Lower leg skin (tissue), 4 donors: ENCODE data around the gene CHST15. TPM values are rescaled to one million over a fixed set of nuclear protein-coding genes. Genes with fewer than 3 reads are reported as not detected.

Experiments
- DNase-seq, 2 donors: peaks; one replicate each; pipeline ENCODE4 v3.0.0-alpha.2; 2019; ENCODE audit warnings: low spot score in 2 of 2
- H3K4me3 ChIP-seq: fragments of 200-600 bp; sonication (generic); 2 replicates; pipeline ENCODE4 v1.5.1; 2017; ENCODE audit warnings: mild to moderate bottlenecking, low read depth; ENCODE audit not compliant: poor library complexity, severe bottlenecking
- CTCF ChIP-seq, 3 donors: fragments of 450-650 bp; IDR thresholded peaks; one replicate each; pipeline ENCODE4 v1.5.1; 2016; ENCODE audit warnings: antibody characterized with exemption in 3 of 3, mild to moderate bottlenecking in 3 of 3, moderate library complexity in 2 of 3
- POLR2A ChIP-seq, 2 donors: fragments of 450-650 bp; IDR thresholded peaks; one replicate each; pipeline ENCODE4 v1.6.1; 2016 to 2017; ENCODE audit warnings: antibody characterized with exemption in 2 of 2, mild to moderate bottlenecking in 1 of 2, moderate library complexity in 1 of 2
- WGBS, 2 donors: methylation state at CpG; one replicate each; pipeline ENCODE4 v1.1.5; 2018; 5-methylcytosine and 5-hydroxymethylcytosine counted together
- intact Hi-C: fragments of 100-400 bp; cut with DNase I; formaldehyde crosslinking; loops from one replicate; pipeline ENCODE4 v1.15.0; 2023; ENCODE audit warnings: low total_unique reads
- total RNA-seq, 4 donors: library from RNA; depleted of rRNA; stranded (reverse); fragments of >200 nt; gene quantifications; one replicate each; pipeline ENCODE4 v1.1.0, GENCODE V29; 2016

CHST15 gene
- total RNA-seq, 4 donors from 2014 or later, result 17.6 to 29.8 (median 19.4) TPM

- intact Hi-C loops, result no loop called here
- 86 to 94% methylated on average over 16 of the region's 16 CpGs for WGBS, 2 donors
- H3K4me3 ChIP-seq, result no peak overlapping the region
- DNase-seq, result no peak
- TF ChIP-seq CTCF (IDR thresholded peaks at IDR 0.05), result no peak
- no peak for TF ChIP-seq POLR2A (IDR thresholded peaks at IDR 0.05)
These were observed 84.0 kb downstream of the CHST15 start for GRCh38 chr10:124009231-124010015.

DNA sequence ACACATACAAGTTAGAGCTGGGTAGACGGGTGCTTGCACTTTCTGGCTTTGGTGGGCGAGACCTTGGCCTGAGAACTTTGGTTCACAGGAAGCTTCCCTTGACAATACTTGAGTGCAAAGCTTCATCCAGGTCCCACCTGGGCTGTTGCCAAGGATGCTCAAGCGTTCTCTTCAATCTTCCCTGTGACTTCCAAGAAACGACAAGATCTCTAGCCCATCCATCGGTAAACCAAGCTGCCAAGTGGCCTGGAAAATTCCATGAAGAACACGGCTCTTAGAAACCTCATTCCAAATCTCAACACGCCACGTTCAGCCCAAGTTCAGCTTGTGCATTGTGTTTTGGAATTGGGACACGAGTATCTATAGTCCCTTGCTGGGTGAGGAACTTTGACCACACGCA is 84.7 kb downstream of the CHST15 start:
- H3K4me3 ChIP-seq, result no peak overlapping the region
- intact Hi-C loops, result no loop called here
- DNase-seq, result no peak
- TF ChIP-seq POLR2A (IDR thresholded peaks at IDR 0.05) (no peak), CTCF (IDR thresholded peaks at IDR 0.05) (no peak)
- 84 to 88% methylated on average over 10 of the region's 10 CpGs for WGBS, 2 donors

GRCh38 chr10:124008187-124008586 is 85.2 kb downstream of the CHST15 start:
- intact Hi-C loops, result no loop called here
- no peak for DNase-seq
- no peak overlapping the region for H3K4me3 ChIP-seq
- TF ChIP-seq POLR2A (IDR thresholded peaks at IDR 0.05) (no peak), CTCF (IDR thresholded peaks at IDR 0.05) (no peak)
- WGBS, 2 donors, result 83 to 85% methylated on average over 14 of the region's 14 CpGs

DNA sequence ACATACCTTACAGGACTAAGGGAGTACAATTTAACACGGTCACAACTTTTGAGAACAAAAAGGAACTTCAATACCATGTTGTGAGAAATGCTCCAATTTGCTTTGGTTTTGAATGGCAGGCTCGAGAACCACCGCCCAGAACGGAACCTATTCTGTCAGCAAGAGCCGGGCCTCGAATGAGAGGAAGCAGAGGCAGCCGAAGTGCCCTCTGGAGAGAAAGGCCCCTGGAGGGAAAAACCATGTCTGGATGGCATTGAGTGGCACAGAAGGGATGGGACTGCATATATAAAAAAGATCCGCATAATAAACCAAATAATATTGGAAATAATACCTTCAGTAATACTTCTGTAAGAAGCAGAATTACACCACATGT is 85.6 kb downstream of the CHST15 start:
- TF ChIP-seq CTCF (IDR thresholded peaks at IDR 0.05), result no peak
- TF ChIP-seq POLR2A (IDR thresholded peaks at IDR 0.05), result no peak
- intact Hi-C loops, result no loop called here
- WGBS, 2 donors, result 92% methylated on average over 8 of the region's 8 CpGs
- peak in 1 of 2 donors; percentile 53 for DNase-seq
- H3K4me3 ChIP-seq, result no peak overlapping the region

- DNase-seq, result peak in 1 of 2 donors; percentile 52
- intact Hi-C loops, result no loop called here
- WGBS, 2 donors, result 91 to 94% methylated on average over 16 of the region's 16 CpGs
- no peak overlapping the region for H3K4me3 ChIP-seq
- TF ChIP-seq CTCF (IDR thresholded peaks at IDR 0.05) (no peak), POLR2A (IDR thresholded peaks at IDR 0.05) (no peak)
These were observed 86.2 kb downstream of the CHST15 start for GRCh38 chr10:124007102-124007772.
